ENCODE results near the gene MYO7B.

MYO7B gene

GRCh38 chr2:127560201-127560930, 24.9 kb downstream of the MYO7B start:
- H3K4me3 ChIP-seq (replicated peaks; ENCODE audit: low read depth, low read length), result no peak overlapping the region
- DNase-seq (ENCODE audit: extremely low read depth, low read depth), result no peak
- TF ChIP-seq CTCF (IDR thresholded peaks at IDR 0.05; ENCODE audit: low read depth, low read length, missing control alignments), result no peak

GRCh38 chr2:127560931-127561280, 25.4 kb downstream of the MYO7B start:
- H3K4me3 ChIP-seq (replicated peaks; ENCODE audit: low read depth, low read length), result no peak overlapping the region
- DNase-seq (ENCODE audit: extremely low read depth, low read depth), result no peak
- no peak for TF ChIP-seq CTCF (IDR thresholded peaks at IDR 0.05; ENCODE audit: low read depth, low read length, missing control alignments)

GRCh38 chr2:127561371-127561770, 25.9 kb downstream of the MYO7B start:
- DNase-seq (ENCODE audit: extremely low read depth, low read depth), result no peak
- TF ChIP-seq CTCF (IDR thresholded peaks at IDR 0.05; ENCODE audit: low read depth, low read length, missing control alignments), result no peak
- no peak overlapping the region for H3K4me3 ChIP-seq (replicated peaks; ENCODE audit: low read depth, low read length)

GRCh38 chr2:127562936-127563335, 27.5 kb downstream of the MYO7B start:
- no peak for DNase-seq (ENCODE audit: extremely low read depth, low read depth)
- no peak for TF ChIP-seq CTCF (IDR thresholded peaks at IDR 0.05; ENCODE audit: low read depth, low read length, missing control alignments)

GRCh38 chr2:127563458-127564428, 28.3 kb downstream of the MYO7B start:
- TF ChIP-seq CTCF (IDR thresholded peaks at IDR 0.05; ENCODE audit: low read depth, low read length, missing control alignments), result no peak
- DNase-seq (ENCODE audit: extremely low read depth, low read depth), result no peak
- no peak overlapping the region for H3K4me3 ChIP-seq (replicated peaks; ENCODE audit: low read depth, low read length)

More at GRCh38 chr2:127562936-127563335, 27.5 kb downstream of the MYO7B start:
- no peak overlapping the region for H3K4me3 ChIP-seq (replicated peaks; ENCODE audit: low read depth, low read length)

- H3K4me3 ChIP-seq (replicated peaks; ENCODE audit: low read depth, low read length), result no peak overlapping the region
- TF ChIP-seq CTCF (IDR thresholded peaks at IDR 0.05; ENCODE audit: low read depth, low read length, missing control alignments), result no peak
- DNase-seq (ENCODE audit: extremely low read depth, low read depth), result no peak
Measured at GRCh38 chr2:127564429-127565260, 29.2 kb downstream of the MYO7B start.
